WTC11 (cell line): ENCODE results near the gene OR4C16. TPM values are rescaled to one million over a fixed set of nuclear protein-coding genes. Genes with fewer than 3 reads are reported as not detected.

ENCODE experiments used
- ATAC-seq: fragments of 200-7000 bp; cut with Tn5 transposase; 2 replicates; pipeline ENCODE4 v1.10.0; 2021; ENCODE audit warnings: mild to moderate bottlenecking, moderate library complexity
- Bru-seq: library from RNA; stranded (reverse); fragments of 400-500 nt; gene quantifications from one replicate; lab custom pipeline; 2021; lab: Mats Ljungman, UMichigan
- CTCF ChIA-PET: fragments of 300-600 bp; sonication (Branson Sonifier 250); formaldehyde crosslinking; loops from one replicate; lab custom pipeline; 2021; ENCODE audit warnings: antibody characterized with exemption; lab: Charles Lee
- POLR2A ChIA-PET: fragments of 350-600 bp; sonication (Branson Sonifier 250); formaldehyde crosslinking; loops from one replicate; lab custom pipeline; 2021; ENCODE audit warnings: antibody characterized with exemption; lab: Charles Lee
- DNase-seq: peaks from one replicate; pipeline ENCODE4 v3.0.0; 2021; ENCODE audit warnings: low spot score
- H3K27ac Mint-ChIP-seq: 2 replicates; pipeline ENCODE4 v1.8.0; 2021; ENCODE audit warnings: mixed read lengths
- H3K27me3 Mint-ChIP-seq: 2 replicates; pipeline ENCODE4 v1.8.0; 2021; ENCODE audit warnings: low read depth, mild to moderate bottlenecking, moderate library complexity, mixed read lengths
- H3K36me3 Mint-ChIP-seq: 2 replicates; pipeline ENCODE4 v1.8.0; 2021; ENCODE audit warnings: mixed read lengths
- H3K4me1 Mint-ChIP-seq: 2 replicates; pipeline ENCODE4 v1.8.0; 2022; ENCODE audit warnings: mixed read lengths
- H3K4me3 Mint-ChIP-seq: 2 replicates; pipeline ENCODE4 v1.8.0; 2021; ENCODE audit warnings: mild to moderate bottlenecking, moderate library complexity, mixed read lengths
- H3K9me3 Mint-ChIP-seq: 2 replicates; pipeline ENCODE4 v1.8.0; 2021; ENCODE audit warnings: mixed read lengths
- FOXJ3 ChIP-seq: sonication (generic); formaldehyde crosslinking; IDR thresholded peaks from 2 replicates; pipeline ENCODE4 v1.9.0; 2021; ENCODE audit warnings: missing genetic modification reagents, mild to moderate bottlenecking, borderline replicate concordance
- GABPB1 ChIP-seq: sonication (generic); formaldehyde crosslinking; IDR thresholded peaks from 2 replicates; pipeline ENCODE4 v1.8.1; 2023; ENCODE audit warnings: mild to moderate bottlenecking, missing genetic modification reagents
- MXD4 ChIP-seq: fragments of 250-450 bp; sonication (Bioruptor Pico); IDR thresholded peaks from 2 replicates; pipeline ENCODE4 v1.8.0; 2021; ENCODE audit warnings: mild to moderate bottlenecking, moderate library complexity, borderline replicate concordance
- NR3C1 ChIP-seq: sonication (generic); formaldehyde crosslinking; conservative IDR thresholded peaks from 2 replicates; pipeline ENCODE4 v1.8.1; 2023; ENCODE audit warnings: low read depth, mild to moderate bottlenecking, missing genetic modification reagents
- RELA ChIP-seq: sonication (generic); formaldehyde crosslinking; IDR thresholded peaks from 2 replicates; pipeline ENCODE4 v1.8.1; 2022; ENCODE audit warnings: missing genetic modification reagents, mild to moderate bottlenecking, borderline replicate concordance
- SMAD3 ChIP-seq: sonication (generic); formaldehyde crosslinking; IDR thresholded peaks from 2 replicates; pipeline ENCODE4 v1.8.0; 2022; ENCODE audit warnings: missing genetic modification reagents, mild to moderate bottlenecking, borderline replicate concordance
- SOX15 ChIP-seq: fragments of 250-450 bp; sonication (Bioruptor Pico); IDR thresholded peaks from 2 replicates; pipeline ENCODE4 v1.9.0; 2021; ENCODE audit warnings: mild to moderate bottlenecking
- ZNF263 ChIP-seq: sonication (generic); formaldehyde crosslinking; IDR thresholded peaks from 2 replicates; pipeline ENCODE4 v1.8.1; 2022; ENCODE audit warnings: low read depth, mild to moderate bottlenecking, moderate library complexity, missing genetic modification reagents
- ZNF416 ChIP-seq: fragments of 250-450 bp; sonication (Bioruptor Pico); IDR thresholded peaks from 2 replicates; pipeline ENCODE4 v1.9.0; 2021; ENCODE audit warnings: mild to moderate bottlenecking, inconsistent platforms
- long read RNA-seq, 3 experiments: library from RNA in 1 of 3; library from capped mRNA in 1 of 3; library from polyadenylated mRNA in 1 of 3; unstranded in 2 of 3; stranded (forward) in 1 of 3; transcript quantifications; one replicate each; pipeline ENCODE4 v2.0.0, GENCODE V29; 2021
- total RNA-seq: library from RNA; stranded (reverse); gene quantifications from 3 replicates; pipeline ENCODE4 v1.2.3, GENCODE V29; 2021
- TF ChIP-seq, protein P1 (sequence below): sonication (generic); formaldehyde crosslinking; IDR thresholded peaks from 2 replicates; pipeline ENCODE4 v1.8.1; 2023; ENCODE audit warnings: mild to moderate bottlenecking, missing genetic modification reagents
- TF ChIP-seq, protein P2 (sequence below): sonication (generic); formaldehyde crosslinking; IDR thresholded peaks from 2 replicates; pipeline ENCODE4 v1.8.0; 2022; ENCODE audit warnings: missing genetic modification reagents
- TF ChIP-seq, protein P3 (sequence below): fragments of 250-450 bp; sonication (Bioruptor Pico); IDR thresholded peaks from 2 replicates; pipeline ENCODE4 v1.9.0; 2021; ENCODE audit warnings: mild to moderate bottlenecking, borderline replicate concordance

The OR4C16 gene, protein sequence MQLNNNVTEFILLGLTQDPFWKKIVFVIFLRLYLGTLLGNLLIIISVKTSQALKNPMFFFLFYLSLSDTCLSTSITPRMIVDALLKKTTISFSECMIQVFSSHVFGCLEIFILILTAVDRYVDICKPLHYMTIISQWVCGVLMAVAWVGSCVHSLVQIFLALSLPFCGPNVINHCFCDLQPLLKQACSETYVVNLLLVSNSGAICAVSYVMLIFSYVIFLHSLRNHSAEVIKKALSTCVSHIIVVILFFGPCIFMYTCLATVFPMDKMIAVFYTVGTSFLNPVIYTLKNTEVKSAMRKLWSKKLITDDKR
- total RNA-seq (not detected in 3 replicates), Bru-seq, nascent RNA (not detected)
- long read RNA-seq, experiment 1 = 0 reads
- long read RNA-seq, experiment 2 = 0 reads
- long read RNA-seq, experiment 3 = 0 reads

DNA sequence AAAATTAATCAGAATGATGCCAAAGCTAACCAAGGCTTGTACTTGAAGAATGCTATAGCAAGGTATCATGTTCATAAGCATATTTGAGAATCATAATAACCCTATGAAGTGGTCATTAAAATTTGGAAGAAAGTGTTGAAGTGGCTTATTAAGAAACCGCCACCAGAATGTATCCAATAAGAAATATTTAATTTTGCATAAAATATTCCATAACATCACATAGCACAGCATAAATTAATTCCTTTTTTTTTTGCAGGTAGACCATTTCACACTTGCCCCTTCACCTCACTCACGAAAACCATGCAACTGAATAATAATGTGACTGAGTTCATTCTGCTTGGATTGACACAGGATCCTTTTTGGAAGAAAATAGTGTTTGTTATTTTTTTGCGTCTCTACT lies at the start of gene OR4C16:
Gene OR4C16, plus strand, starts transcription at position 301 of the 400 bp plus-strand sequence. Its CDS starts 0 bp downstream, at position 301.
- Mint-ChIP-seq H3K4me1 (no peaks in the 10 kb centered on the region), H3K27ac (no peak within 1 kb of the TSS), H3K27me3 (peaks cover 7% of the 10 kb centered on the region), H3K9me3 (peaks cover 72% of the 10 kb centered on the region), H3K4me3 (no peak within 1 kb of the TSS), H3K36me3 (peaks cover 54% of the 10 kb centered on the region)
- ChIA-PET POLR2A (no interaction called here), CTCF (no interaction called here)
- no peak for DNase-seq
- no peak for ATAC-seq
- no peak for TF ChIP-seq ZNF263 (CRISPR knock-in tag)

DNA sequence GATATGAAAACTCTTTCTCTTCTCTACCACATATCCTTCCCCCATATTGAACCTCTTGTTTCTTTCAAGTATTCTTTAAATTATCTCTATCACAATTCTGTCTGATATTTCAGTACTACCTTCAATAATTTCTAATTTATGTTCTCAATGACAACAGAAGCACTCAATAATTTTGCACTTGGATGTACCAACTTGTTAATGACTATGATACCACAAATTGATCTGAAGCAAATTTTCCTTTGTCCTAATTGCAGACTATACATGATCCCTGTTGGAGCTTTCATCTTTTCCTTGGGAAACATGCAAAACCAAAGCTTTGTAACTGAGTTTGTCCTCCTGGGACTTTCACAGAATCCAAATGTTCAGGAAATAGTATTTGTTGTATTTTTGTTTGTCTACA lies 17.8 kb upstream of the OR4C16 start, which contains the start of gene OR4C15:
Gene OR4C15, plus strand, starts transcription at position 301 of the 400 bp plus-strand sequence. Its CDS starts 0 bp downstream, at position 301.
- no peak for TF ChIP-seq RELA (CRISPR knock-in tag)
- TF ChIP-seq ZNF416 (CRISPR knock-in tag) = no peak
- no peak for TF ChIP-seq SOX15
- H3K9me3 Mint-ChIP-seq = peaks cover 24% of the 10 kb centered on the region
- CTCF ChIA-PET = no interaction called here
- peaks cover 11% of the 10 kb centered on the region for H3K36me3 Mint-ChIP-seq
- DNase-seq (no peak), ATAC-seq (no peak)
- no peaks in the 10 kb centered on the region for H3K4me1 Mint-ChIP-seq
- POLR2A ChIA-PET = no interaction called here
- H3K27ac Mint-ChIP-seq = no peak within 1 kb of the TSS
- peaks cover 8% of the 10 kb centered on the region for H3K27me3 Mint-ChIP-seq
- H3K4me3 Mint-ChIP-seq = no peak within 1 kb of the TSS

DNA sequence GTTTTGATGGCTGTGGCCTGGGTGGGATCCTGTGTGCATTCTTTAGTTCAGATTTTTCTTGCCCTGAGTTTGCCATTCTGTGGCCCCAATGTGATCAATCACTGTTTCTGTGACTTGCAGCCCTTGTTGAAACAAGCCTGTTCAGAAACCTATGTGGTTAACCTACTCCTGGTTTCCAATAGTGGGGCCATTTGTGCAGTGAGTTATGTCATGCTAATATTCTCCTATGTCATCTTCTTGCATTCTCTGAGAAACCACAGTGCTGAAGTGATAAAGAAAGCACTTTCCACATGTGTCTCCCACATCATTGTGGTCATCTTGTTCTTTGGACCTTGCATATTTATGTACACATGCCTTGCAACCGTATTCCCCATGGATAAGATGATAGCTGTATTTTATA lies 620 bp downstream of the OR4C16 start:
- TF ChIP-seq SMAD3 (CRISPR knock-in tag) (no peak), GABPB1 (CRISPR knock-in tag) (no peak), NR3C1 (CRISPR knock-in tag) (no peak), FOXJ3 (CRISPR knock-in tag) (no peak), MXD4 (CRISPR knock-in tag) (no peak)
- TF ChIP-seq, protein P1, sequence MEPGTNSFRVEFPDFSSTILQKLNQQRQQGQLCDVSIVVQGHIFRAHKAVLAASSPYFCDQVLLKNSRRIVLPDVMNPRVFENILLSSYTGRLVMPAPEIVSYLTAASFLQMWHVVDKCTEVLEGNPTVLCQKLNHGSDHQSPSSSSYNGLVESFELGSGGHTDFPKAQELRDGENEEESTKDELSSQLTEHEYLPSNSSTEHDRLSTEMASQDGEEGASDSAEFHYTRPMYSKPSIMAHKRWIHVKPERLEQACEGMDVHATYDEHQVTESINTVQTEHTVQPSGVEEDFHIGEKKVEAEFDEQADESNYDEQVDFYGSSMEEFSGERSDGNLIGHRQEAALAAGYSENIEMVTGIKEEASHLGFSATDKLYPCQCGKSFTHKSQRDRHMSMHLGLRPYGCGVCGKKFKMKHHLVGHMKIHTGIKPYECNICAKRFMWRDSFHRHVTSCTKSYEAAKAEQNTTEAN (CRISPR knock-in tag) = no peak
- TF ChIP-seq, protein P2, sequence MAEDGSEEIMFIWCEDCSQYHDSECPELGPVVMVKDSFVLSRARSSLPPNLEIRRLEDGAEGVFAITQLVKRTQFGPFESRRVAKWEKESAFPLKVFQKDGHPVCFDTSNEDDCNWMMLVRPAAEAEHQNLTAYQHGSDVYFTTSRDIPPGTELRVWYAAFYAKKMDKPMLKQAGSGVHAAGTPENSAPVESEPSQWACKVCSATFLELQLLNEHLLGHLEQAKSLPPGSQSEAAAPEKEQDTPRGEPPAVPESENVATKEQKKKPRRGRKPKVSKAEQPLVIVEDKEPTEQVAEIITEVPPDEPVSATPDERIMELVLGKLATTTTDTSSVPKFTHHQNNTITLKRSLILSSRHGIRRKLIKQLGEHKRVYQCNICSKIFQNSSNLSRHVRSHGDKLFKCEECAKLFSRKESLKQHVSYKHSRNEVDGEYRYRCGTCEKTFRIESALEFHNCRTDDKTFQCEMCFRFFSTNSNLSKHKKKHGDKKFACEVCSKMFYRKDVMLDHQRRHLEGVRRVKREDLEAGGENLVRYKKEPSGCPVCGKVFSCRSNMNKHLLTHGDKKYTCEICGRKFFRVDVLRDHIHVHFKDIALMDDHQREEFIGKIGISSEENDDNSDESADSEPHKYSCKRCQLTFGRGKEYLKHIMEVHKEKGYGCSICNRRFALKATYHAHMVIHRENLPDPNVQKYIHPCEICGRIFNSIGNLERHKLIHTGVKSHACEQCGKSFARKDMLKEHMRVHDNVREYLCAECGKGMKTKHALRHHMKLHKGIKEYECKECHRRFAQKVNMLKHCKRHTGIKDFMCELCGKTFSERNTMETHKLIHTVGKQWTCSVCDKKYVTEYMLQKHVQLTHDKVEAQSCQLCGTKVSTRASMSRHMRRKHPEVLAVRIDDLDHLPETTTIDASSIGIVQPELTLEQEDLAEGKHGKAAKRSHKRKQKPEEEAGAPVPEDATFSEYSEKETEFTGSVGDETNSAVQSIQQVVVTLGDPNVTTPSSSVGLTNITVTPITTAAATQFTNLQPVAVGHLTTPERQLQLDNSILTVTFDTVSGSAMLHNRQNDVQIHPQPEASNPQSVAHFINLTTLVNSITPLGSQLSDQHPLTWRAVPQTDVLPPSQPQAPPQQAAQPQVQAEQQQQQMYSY (CRISPR knock-in tag) = no peak
- TF ChIP-seq, protein P3, sequence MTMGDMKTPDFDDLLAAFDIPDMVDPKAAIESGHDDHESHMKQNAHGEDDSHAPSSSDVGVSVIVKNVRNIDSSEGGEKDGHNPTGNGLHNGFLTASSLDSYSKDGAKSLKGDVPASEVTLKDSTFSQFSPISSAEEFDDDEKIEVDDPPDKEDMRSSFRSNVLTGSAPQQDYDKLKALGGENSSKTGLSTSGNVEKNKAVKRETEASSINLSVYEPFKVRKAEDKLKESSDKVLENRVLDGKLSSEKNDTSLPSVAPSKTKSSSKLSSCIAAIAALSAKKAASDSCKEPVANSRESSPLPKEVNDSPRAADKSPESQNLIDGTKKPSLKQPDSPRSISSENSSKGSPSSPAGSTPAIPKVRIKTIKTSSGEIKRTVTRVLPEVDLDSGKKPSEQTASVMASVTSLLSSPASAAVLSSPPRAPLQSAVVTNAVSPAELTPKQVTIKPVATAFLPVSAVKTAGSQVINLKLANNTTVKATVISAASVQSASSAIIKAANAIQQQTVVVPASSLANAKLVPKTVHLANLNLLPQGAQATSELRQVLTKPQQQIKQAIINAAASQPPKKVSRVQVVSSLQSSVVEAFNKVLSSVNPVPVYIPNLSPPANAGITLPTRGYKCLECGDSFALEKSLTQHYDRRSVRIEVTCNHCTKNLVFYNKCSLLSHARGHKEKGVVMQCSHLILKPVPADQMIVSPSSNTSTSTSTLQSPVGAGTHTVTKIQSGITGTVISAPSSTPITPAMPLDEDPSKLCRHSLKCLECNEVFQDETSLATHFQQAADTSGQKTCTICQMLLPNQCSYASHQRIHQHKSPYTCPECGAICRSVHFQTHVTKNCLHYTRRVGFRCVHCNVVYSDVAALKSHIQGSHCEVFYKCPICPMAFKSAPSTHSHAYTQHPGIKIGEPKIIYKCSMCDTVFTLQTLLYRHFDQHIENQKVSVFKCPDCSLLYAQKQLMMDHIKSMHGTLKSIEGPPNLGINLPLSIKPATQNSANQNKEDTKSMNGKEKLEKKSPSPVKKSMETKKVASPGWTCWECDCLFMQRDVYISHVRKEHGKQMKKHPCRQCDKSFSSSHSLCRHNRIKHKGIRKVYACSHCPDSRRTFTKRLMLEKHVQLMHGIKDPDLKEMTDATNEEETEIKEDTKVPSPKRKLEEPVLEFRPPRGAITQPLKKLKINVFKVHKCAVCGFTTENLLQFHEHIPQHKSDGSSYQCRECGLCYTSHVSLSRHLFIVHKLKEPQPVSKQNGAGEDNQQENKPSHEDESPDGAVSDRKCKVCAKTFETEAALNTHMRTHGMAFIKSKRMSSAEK (CRISPR knock-in tag) = no peak
- TF ChIP-seq, all 79 proteins: peak for 0
- H3K27ac Mint-ChIP-seq = no peak overlapping the region

More for the DNA sequence above, 620 bp downstream of the OR4C16 start:
- H3K4me3 Mint-ChIP-seq = no peak overlapping the region
- H3K27me3 Mint-ChIP-seq = peaks cover 7% of the 10 kb centered on the region
- ChIA-PET CTCF (no interaction called here), POLR2A (no interaction called here)
- ATAC-seq (no peak), DNase-seq (no peak)
- no peaks in the 10 kb centered on the region for H3K4me1 Mint-ChIP-seq
- peaks cover 79% of the 10 kb centered on the region for H3K9me3 Mint-ChIP-seq
- H3K36me3 Mint-ChIP-seq = peaks cover 61% of the 10 kb centered on the region
